ENCODE results near the gene ADAMTS2.

Gene ADAMTS2

DNA sequence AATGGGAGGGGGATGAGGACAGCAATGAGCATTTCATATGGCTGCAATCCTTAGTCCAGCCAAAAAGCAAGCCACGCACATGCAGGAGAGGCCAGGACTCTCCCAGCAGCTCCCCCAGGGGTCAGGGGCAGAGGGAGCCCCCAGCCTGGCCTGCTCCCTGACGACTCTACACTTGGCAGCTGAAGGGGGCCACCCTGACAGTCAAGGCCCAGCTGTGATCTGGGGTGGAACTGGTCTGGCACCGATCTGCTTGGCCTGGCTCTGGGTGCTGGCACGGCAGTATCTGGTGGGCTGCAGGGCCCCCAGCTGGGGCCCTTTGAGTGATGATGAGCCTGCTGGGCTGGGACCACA lies 118.1 kb downstream of the ADAMTS2 start:
- Histone ChIP-seq H3K36me3 (ENCODE audit: low read length) (no peaks in the 10 kb centered on the region), H3K27ac (ENCODE audit: low read depth, low read length) (no peak overlapping the region), H3F3A (ENCODE audit: insufficient read depth) (no peaks in the 10 kb centered on the region), H4K20me1 (ENCODE audit: low read depth, low read length) (no peaks in the 10 kb centered on the region), H2AFZ (ENCODE audit: low read depth, low read length, severe bottlenecking) (no peak overlapping the region), H3K4me2 (ENCODE audit: low read depth, low read length, poor library complexity, severe bottlenecking) (no peak overlapping the region), H3K27me3 (ENCODE audit: low read length) (no peaks in the 10 kb centered on the region), H3K4me3 (ENCODE audit: insufficient read depth, low read length, poor library complexity, severe bottlenecking) (no peak overlapping the region), H3K9ac (ENCODE audit: low read length) (no peak overlapping the region), H3K9me2 (replicated peaks; ENCODE audit: insufficient read depth, low read length) (no peaks in the 10 kb centered on the region), H3K9me3 (ENCODE audit: insufficient read depth, low read length) (no peaks in the 10 kb centered on the region), H3K79me2 (ENCODE audit: insufficient read depth, low read length) (no peaks in the 10 kb centered on the region)
- TF ChIP-seq, protein P1, sequence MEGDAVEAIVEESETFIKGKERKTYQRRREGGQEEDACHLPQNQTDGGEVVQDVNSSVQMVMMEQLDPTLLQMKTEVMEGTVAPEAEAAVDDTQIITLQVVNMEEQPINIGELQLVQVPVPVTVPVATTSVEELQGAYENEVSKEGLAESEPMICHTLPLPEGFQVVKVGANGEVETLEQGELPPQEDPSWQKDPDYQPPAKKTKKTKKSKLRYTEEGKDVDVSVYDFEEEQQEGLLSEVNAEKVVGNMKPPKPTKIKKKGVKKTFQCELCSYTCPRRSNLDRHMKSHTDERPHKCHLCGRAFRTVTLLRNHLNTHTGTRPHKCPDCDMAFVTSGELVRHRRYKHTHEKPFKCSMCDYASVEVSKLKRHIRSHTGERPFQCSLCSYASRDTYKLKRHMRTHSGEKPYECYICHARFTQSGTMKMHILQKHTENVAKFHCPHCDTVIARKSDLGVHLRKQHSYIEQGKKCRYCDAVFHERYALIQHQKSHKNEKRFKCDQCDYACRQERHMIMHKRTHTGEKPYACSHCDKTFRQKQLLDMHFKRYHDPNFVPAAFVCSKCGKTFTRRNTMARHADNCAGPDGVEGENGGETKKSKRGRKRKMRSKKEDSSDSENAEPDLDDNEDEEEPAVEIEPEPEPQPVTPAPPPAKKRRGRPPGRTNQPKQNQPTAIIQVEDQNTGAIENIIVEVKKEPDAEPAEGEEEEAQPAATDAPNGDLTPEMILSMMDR (IDR thresholded peaks at IDR 0.05; ENCODE audit: insufficient read depth, low read length, poor library complexity, severe bottlenecking), result no peak
- no peak for TF ChIP-seq EZH2phosphoT487 (conservative IDR thresholded peaks at IDR 0.05; ENCODE audit: low read length)

- no peaks in the 10 kb centered on the region for H3F3A ChIP-seq (ENCODE audit: insufficient read depth)
- no peaks in the 10 kb centered on the region for H3K36me3 ChIP-seq (ENCODE audit: low read length)
- H3K9me3 ChIP-seq (ENCODE audit: insufficient read depth, low read length), result no peaks in the 10 kb centered on the region
- no peak overlapping the region for H3K27ac ChIP-seq (ENCODE audit: low read depth, low read length)
- no peaks in the 10 kb centered on the region for H3K27me3 ChIP-seq (ENCODE audit: low read length)
- H3K4me3 ChIP-seq (ENCODE audit: insufficient read depth, low read length, poor library complexity, severe bottlenecking), result no peak overlapping the region
- no peak overlapping the region for H2AFZ ChIP-seq (ENCODE audit: low read depth, low read length, severe bottlenecking)
- H4K20me1 ChIP-seq (ENCODE audit: low read depth, low read length), result no peaks in the 10 kb centered on the region
- no peak for TF ChIP-seq EZH2phosphoT487 (conservative IDR thresholded peaks at IDR 0.05; ENCODE audit: low read length)
- TF ChIP-seq, protein P1 (IDR thresholded peaks at IDR 0.05; ENCODE audit: insufficient read depth, low read length, poor library complexity, severe bottlenecking), result no peak
- no peak overlapping the region for H3K9ac ChIP-seq (ENCODE audit: low read length)
- H3K9me2 ChIP-seq (replicated peaks; ENCODE audit: insufficient read depth, low read length), result no peaks in the 10 kb centered on the region
- no peak overlapping the region for H3K4me2 ChIP-seq (ENCODE audit: low read depth, low read length, poor library complexity, severe bottlenecking)
- no peaks in the 10 kb centered on the region for H3K79me2 ChIP-seq (ENCODE audit: insufficient read depth, low read length)
These were observed 118.6 kb downstream of the ADAMTS2 start for GRCh38 chr5:179226696-179227095.

DNA sequence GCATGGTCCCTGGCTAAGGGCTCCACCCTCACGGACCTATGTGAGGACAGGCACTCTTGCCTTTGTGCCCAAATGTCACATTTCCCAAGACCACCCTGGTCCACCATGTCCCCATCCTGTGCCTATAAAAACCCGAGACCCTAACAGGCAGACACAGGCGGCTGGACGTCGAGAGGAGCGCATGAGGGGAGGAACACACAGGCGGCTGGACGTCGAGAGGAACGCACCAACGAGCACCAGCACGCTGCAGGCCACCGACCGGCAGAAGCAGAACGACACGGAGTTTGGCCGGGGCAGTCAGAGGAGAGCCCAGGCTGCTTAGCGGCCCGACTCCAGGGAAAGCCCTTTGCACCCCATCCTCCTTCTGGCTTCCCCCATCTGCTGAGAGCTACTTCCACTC lies 119.9 kb downstream of the ADAMTS2 start:
- no peaks in the 10 kb centered on the region for H3F3A ChIP-seq (ENCODE audit: insufficient read depth)
- no peaks in the 10 kb centered on the region for H3K36me3 ChIP-seq (ENCODE audit: low read length)
- H3K9me2 ChIP-seq (replicated peaks; ENCODE audit: insufficient read depth, low read length), result no peaks in the 10 kb centered on the region
- TF ChIP-seq EZH2phosphoT487 (conservative IDR thresholded peaks at IDR 0.05; ENCODE audit: low read length), result no peak
- TF ChIP-seq, protein P1 (IDR thresholded peaks at IDR 0.05; ENCODE audit: insufficient read depth, low read length, poor library complexity, severe bottlenecking), result no peak
- H3K4me3 ChIP-seq (ENCODE audit: insufficient read depth, low read length, poor library complexity, severe bottlenecking), result no peak overlapping the region
- H3K9ac ChIP-seq (ENCODE audit: low read length), result no peak overlapping the region
- no peaks in the 10 kb centered on the region for H4K20me1 ChIP-seq (ENCODE audit: low read depth, low read length)
- H3K9me3 ChIP-seq (ENCODE audit: insufficient read depth, low read length), result no peaks in the 10 kb centered on the region
- no peaks in the 10 kb centered on the region for H3K27me3 ChIP-seq (ENCODE audit: low read length)
- no peak overlapping the region for H3K27ac ChIP-seq (ENCODE audit: low read depth, low read length)
- H2AFZ ChIP-seq (ENCODE audit: low read depth, low read length, severe bottlenecking), result no peak overlapping the region
- H3K4me2 ChIP-seq (ENCODE audit: low read depth, low read length, poor library complexity, severe bottlenecking), result no peak overlapping the region
- H3K79me2 ChIP-seq (ENCODE audit: insufficient read depth, low read length), result no peaks in the 10 kb centered on the region

GRCh38 chr5:179224741-179225140 lies 120.5 kb downstream of the ADAMTS2 start:
- no peak overlapping the region for H3K4me3 ChIP-seq (ENCODE audit: insufficient read depth, low read length, poor library complexity, severe bottlenecking)
- no peaks in the 10 kb centered on the region for H3K36me3 ChIP-seq (ENCODE audit: low read length)
- H3K9me2 ChIP-seq (replicated peaks; ENCODE audit: insufficient read depth, low read length), result no peaks in the 10 kb centered on the region

More at GRCh38 chr5:179224741-179225140, 120.5 kb downstream of the ADAMTS2 start:
- TF ChIP-seq EZH2phosphoT487 (conservative IDR thresholded peaks at IDR 0.05; ENCODE audit: low read length), result no peak
- TF ChIP-seq, protein P1 (IDR thresholded peaks at IDR 0.05; ENCODE audit: insufficient read depth, low read length, poor library complexity, severe bottlenecking), result no peak
- Histone ChIP-seq H3K9ac (ENCODE audit: low read length) (no peak overlapping the region), H3K9me3 (ENCODE audit: insufficient read depth, low read length) (no peaks in the 10 kb centered on the region), H3K79me2 (ENCODE audit: insufficient read depth, low read length) (no peaks in the 10 kb centered on the region), H3F3A (ENCODE audit: insufficient read depth) (no peaks in the 10 kb centered on the region), H4K20me1 (ENCODE audit: low read depth, low read length) (no peaks in the 10 kb centered on the region), H3K27me3 (ENCODE audit: low read length) (no peaks in the 10 kb centered on the region), H2AFZ (ENCODE audit: low read depth, low read length, severe bottlenecking) (no peak overlapping the region), H3K4me2 (ENCODE audit: low read depth, low read length, poor library complexity, severe bottlenecking) (no peak overlapping the region), H3K27ac (ENCODE audit: low read depth, low read length) (no peak overlapping the region)
